GM12872 (cell line): ENCODE measurements around the gene VPS8.

Source experiments
- TF ChIP-seq, protein P1 (sequence below): IDR thresholded peaks from 3 replicates; pipeline ENCODE4 v1.5.1; 2011; ENCODE audit warnings: low read depth, mild to moderate bottlenecking, low read length, moderate library complexity; ENCODE audit not compliant: insufficient read depth

The VPS8 gene

GRCh38 chr3:185024406-185024805 lies 212.4 kb downstream of the VPS8 start:
- TF ChIP-seq, protein P1, sequence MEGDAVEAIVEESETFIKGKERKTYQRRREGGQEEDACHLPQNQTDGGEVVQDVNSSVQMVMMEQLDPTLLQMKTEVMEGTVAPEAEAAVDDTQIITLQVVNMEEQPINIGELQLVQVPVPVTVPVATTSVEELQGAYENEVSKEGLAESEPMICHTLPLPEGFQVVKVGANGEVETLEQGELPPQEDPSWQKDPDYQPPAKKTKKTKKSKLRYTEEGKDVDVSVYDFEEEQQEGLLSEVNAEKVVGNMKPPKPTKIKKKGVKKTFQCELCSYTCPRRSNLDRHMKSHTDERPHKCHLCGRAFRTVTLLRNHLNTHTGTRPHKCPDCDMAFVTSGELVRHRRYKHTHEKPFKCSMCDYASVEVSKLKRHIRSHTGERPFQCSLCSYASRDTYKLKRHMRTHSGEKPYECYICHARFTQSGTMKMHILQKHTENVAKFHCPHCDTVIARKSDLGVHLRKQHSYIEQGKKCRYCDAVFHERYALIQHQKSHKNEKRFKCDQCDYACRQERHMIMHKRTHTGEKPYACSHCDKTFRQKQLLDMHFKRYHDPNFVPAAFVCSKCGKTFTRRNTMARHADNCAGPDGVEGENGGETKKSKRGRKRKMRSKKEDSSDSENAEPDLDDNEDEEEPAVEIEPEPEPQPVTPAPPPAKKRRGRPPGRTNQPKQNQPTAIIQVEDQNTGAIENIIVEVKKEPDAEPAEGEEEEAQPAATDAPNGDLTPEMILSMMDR, result no peak

- TF ChIP-seq, protein P1, result no peak
Observed at GRCh38 chr3:185024966-185025365, 213.0 kb downstream of the VPS8 start.

GRCh38 chr3:185028121-185028520 lies 216.2 kb downstream of the VPS8 start:
- TF ChIP-seq, protein P1, result no peak

DNA sequence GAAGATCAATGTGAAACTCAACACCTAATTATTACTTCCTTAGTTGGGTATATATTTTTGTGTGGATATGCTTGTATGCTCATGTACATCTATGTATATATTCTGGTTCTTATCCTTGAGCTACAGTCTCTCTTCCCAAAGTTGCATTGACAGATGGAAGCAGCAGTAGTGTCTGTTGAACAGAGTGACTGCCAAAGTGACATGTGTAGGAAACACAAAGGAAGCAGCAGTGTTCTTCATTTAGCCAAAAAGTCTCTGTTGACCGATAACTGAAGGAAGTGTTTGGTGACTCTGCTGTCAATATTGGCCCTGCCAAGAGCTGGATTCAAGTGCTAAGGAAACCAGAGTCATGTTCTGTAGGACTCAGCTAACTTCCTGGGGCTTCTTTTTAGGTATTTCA lies 217.1 kb downstream of the VPS8 start:
- TF ChIP-seq, protein P1, result no peak

DNA sequence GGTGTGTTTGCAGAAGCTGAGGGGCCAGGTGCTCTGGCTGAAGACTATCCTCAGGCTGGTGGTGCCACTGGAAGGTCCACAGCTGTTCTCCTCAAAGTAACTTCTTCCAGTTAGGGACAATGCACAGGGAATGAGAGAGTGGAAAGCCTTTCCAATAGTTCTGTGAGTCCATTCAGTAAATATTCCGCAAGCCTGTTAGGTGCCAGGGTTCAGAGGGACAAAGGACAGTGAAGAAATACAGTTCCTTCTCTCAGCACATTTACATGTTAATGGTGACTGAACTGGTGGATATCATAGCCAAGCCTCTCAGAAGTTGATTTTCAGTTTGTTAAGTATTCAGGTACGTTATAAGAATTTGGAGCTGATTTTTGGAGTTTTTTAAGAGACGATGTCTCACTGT lies 218.4 kb downstream of the VPS8 start:
- TF ChIP-seq, protein P1, result no peak

GRCh38 chr3:185030951-185031350 lies 219.0 kb downstream of the VPS8 start:
- TF ChIP-seq, protein P1, result no peak

- TF ChIP-seq, protein P1, result no peak
Observed at GRCh38 chr3:185037801-185038200, 225.8 kb downstream of the VPS8 start.

GRCh38 chr3:185040425-185040824 lies 228.5 kb downstream of the VPS8 start:
- TF ChIP-seq, protein P1, result no peak
